Occipital lobe (tissue), 2 donors: ENCODE measurements around the gene PDCD11. TPM values are rescaled to one million over a fixed set of nuclear protein-coding genes. Genes with fewer than 3 reads are reported as not detected.
"Not testable (repeated sequence)": the region's sequence is repeated elsewhere in the genome, so short reads cannot be mapped to it uniquely, and the experiment has no call there.

Experiments
- DNase-seq: peaks from one replicate; lab custom pipeline; 2025; lab: John Stamatoyannopoulos, UW
- total RNA-seq: library from RNA; depleted of rRNA; stranded (reverse); fragments of >200 nt; gene quantifications from one replicate; pipeline ENCODE4 v1.2.3, GENCODE V29; 2014

The PDCD11 gene
- total RNA-seq, result 24.3 TPM

DNA sequence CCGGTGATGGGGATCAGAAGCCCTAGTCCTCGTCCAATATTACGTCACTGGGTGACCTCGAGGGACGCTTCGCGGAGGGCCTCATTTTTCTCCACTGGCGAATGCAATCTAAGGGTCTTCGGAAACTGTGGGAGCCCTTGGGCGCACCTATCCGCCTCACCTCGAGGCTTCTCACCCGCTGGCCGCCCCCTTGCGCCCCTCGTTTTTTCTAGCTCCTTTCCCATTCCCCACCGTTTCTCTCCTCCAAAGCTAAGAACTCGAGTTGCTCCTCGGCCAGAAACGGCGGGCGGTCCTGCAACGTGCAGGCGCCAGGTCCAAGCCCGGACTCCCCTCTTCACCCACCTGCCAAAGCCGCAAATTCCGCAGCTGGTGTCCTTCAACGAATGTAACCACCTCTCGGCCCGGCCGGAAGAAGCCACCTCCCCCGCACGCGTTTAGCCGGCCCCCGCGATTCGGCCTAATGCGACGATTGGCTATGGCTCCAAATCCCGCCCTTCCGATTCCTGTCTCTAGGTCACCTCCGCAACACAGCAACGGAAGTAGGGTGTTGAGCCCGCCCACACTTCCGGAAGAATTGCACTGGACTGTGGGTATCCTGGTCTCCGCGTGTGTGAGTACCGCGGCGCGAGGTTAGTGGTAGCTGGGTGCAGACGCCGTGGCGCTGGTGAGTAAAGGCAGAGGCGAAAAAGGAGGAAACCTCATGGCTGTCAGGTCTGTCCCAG, at the start of gene PDCD11, which contains the start of gene ATP5MK:
TSS of gene PDCD11 (plus strand) at position 560 of the 722 bp plus-strand sequence. CDS start 1,801 bp downstream, outside the sequence.
TSS of gene ATP5MK (minus strand) at position 409 of the 722 bp plus-strand sequence. CDS start 4,018 bp downstream, outside the sequence.
- DNase-seq, result peak; percentile 97

GRCh38 chr10:103350175-103350516, 46.3 kb upstream of the PDCD11 start:
- DNase-seq, result no peak

- peak; percentile 80 for DNase-seq
These were observed 45.7 kb upstream of the PDCD11 start, which contains the start of gene PCGF6 for GRCh38 chr10:103350517-103351260. Gene PCGF6, minus strand, starts transcription at chr10:103351140. Its CDS starts 74 bp downstream, at chr10:103351066.

DNA sequence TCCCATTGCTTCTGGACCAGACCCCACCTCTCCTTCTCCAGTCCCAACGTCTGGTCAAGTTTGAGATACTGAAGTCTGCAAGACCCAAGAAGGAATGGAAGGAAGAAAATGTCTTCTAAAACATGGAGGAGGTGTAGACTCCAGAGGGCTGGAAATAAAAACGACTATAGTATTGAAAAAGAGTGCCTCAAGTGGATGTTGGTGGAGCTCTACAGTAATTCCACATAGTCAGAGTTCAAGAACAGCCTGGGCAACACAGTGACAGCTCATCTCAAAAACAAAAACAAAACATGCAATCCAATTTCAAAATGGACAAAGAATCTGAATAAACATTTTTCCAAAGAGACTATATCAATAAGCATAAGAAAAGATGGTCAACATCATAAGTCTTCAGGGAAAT, 43.1 kb upstream of the PDCD11 start:
- no peak for DNase-seq

DNA sequence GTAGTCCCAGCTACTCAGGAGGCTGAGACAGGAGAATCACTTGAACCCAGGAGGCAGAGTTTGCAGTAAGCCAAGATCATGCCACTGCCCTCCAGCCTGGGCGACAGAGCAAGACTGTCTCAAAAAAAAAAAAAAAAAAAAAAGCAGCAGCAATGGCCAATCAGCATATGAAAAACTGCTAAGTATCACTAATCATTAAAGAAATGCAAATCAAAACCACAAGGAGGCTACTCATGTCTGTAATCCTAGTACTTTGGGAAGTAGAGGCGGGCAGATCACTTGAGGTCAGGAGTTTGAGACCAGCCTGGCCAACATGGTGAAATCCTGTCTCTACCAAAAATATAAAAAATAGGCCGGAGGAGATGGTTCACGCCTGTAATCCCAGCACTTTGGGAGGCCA, 41.9 kb upstream of the PDCD11 start:
- not testable (repeated sequence) for DNase-seq

GRCh38 chr10:103355906-103356599, 40.4 kb upstream of the PDCD11 start:
- DNase-seq, result no peak

- DNase-seq, result not testable (repeated sequence)
These were observed 36.9 kb upstream of the PDCD11 start for GRCh38 chr10:103359493-103359892.

- not testable (repeated sequence) for DNase-seq
These were observed 35.6 kb upstream of the PDCD11 start for GRCh38 chr10:103360791-103361190.

- no peak for DNase-seq
These were observed 29.0 kb upstream of the PDCD11 start for GRCh38 chr10:103367379-103367781.

DNA sequence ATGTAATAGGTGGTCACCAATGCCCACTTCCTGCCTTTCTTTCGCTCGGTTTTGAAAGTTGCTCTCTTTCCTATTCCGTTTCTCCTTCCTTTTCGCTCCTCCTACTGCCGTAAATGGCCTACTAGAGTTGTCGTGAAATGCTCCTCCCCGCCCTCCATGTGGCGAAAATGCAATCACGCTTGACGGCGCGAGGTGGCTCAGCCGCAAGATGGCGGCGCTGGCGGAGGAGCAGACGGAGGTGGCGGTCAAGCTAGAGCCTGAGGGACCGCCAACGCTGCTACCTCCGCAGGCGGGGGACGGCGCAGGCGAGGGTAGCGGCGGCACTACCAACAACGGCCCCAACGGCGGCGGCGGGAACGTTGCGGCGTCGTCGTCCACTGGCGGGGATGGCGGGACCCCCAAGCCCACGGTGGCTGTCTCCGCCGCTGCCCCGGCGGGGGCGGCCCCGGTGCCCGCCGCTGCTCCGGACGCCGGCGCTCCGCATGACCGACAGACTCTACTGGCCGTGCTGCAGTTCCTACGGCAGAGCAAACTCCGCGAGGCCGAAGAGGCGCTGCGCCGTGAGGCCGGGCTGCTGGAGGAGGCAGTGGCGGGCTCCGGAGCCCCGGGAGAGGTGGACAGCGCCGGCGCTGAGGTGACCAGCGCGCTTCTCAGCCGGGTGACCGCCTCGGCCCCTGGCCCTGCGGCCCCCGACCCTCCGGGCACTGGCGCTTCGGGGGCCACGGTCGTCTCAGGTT, 28.5 kb upstream of the PDCD11 start, which contains the start of gene TAF5:
TSS of gene TAF5 (plus strand) at position 195 of the 737 bp plus-strand sequence. CDS start at position 209, 14 bp downstream.
- peak; percentile 89 for DNase-seq

GRCh38 chr10:103373544-103373943, 22.9 kb upstream of the PDCD11 start:
- DNase-seq, result no peak

- DNase-seq, result no peak
These were observed 22.2 kb upstream of the PDCD11 start for GRCh38 chr10:103374263-103374662.

DNA sequence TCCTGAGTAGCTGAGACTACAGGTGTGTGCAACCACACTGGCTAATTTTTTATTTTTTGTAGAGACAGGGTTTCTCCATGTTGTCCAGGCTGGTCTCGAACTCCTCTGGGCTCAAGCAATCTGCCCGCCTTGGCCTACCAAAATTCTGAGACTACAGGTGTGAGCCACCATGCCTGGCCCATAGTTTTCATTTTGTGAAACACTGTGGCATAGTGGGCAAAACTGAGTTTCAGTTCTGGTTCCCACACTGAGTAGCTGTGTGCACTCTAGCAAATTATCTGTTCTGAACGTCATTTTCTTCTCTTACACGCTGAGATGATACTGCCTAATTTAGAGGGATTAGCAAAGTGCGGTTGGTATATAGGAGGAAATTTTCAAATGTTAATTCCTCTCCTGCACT, 13.7 kb upstream of the PDCD11 start:
- DNase-seq, result no peak

DNA sequence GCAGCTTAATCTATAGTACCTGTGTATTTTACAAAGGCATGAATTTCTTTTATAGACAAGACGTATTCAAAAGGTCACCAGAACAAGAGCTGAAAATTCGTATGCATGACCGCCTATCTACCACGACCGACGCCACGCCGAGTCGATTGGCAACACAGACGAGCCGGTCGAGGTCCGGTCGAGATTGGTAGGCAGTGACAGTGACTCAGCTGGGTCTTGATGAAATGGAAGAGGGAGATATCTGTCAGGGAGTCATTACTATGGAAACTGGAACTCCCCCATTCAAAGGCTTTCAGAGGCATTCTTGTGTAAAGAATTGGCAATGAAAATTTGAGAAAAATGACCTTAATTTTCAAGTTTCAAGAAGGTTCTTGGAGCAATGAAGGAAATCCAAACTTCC, 2.2 kb upstream of the PDCD11 start:
- no peak for DNase-seq

- no peak for DNase-seq
These were observed 716 bp upstream of the PDCD11 start for GRCh38 chr10:103395754-103396066.

- DNase-seq, result no peak
These were observed 312 bp downstream of the PDCD11 start for GRCh38 chr10:103396789-103397087.

- DNase-seq, result no peak
These were observed 882 bp downstream of the PDCD11 start for GRCh38 chr10:103397191-103397825.

- no peak for DNase-seq
These were observed 17.1 kb downstream of the PDCD11 start for GRCh38 chr10:103413564-103413963.

DNA sequence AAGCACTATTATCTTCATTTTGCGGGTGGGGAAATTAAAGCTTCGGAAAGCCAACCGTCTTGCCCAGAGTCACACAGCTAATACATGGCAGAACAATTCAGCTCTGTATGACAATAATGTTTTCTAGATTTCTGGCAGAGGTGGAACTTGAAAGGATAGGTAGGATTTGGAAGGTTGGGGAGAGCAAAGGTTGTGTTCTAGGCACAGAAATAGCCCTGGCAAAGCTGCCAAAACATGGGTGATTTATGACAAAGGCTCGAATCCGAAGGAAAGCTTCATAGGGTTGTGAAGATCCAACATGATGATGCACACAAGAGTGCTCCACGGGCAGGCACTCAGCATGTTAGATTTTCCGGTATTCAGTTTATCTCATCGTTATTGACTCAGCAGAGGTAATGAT, 19.2 kb downstream of the PDCD11 start:
- no peak for DNase-seq

DNA sequence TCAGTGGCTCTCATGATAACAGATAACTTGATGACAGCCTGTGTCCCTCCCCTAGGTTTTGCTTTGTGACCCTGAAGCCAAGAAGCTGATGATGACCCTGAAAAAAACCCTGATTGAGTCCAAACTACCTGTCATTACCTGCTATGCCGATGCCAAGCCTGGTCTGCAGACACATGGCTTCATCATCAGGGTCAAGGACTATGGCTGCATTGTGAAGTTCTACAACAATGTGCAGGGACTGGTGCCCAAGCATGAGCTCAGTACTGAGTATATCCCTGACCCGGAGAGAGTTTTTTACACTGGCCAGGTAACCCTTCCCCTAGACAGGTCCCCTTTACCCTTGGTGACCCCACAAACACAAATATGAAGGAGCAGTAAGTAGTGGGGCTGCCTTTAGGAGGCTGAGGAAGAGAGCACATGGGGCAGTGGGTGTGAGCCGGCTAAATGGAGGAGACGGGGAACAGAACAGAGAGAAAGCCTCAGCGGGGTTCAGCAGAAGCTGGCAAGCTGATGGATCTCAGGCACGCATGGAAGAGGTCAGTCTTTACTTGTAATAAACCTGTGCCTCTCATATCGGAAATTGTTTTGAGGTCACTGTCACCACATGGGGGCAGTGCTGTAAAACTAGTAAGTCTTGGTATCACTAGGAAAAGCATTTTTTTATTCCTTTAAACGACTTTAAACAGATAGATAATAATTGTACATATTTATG, 20.2 kb downstream of the PDCD11 start:
- DNase-seq, result no peak

GRCh38 chr10:103417148-103417469, 20.7 kb downstream of the PDCD11 start:
- not testable (repeated sequence) for DNase-seq
